IMR-90 (cell line): ENCODE results near the gene RAD51C. TPM values are rescaled to one million over a fixed set of nuclear protein-coding genes. Genes with fewer than 3 reads are reported as not detected.
"Not testable (repeated sequence)": the region's sequence is repeated elsewhere in the genome, so short reads cannot be mapped to it uniquely, and the experiment has no call there.

Experiments
- ATAC-seq: fragments of 200-7000 bp; cut with Tn5 transposase; 2 replicates; pipeline ENCODE4 v1.9.1; 2020; ENCODE audit warnings: low read depth, mild to moderate bottlenecking, moderate library complexity
- BruUV-seq: library from RNA; stranded (reverse); fragments of 400-500 nt; replicated peaks from 2 replicates; lab custom pipeline; 2021; lab: Mats Ljungman, UMichigan
- CTCF ChIA-PET: fragments of 300-600 bp; formaldehyde crosslinking; extraction: SDS; loops from one replicate; lab custom pipeline; 2021; ENCODE audit warnings: antibody characterized with exemption; lab: Yijun Ruan, JAX
- POLR2A ChIA-PET: fragments of 300-600 bp; sonication (Branson Sonifier 250); formaldehyde crosslinking; loops from one replicate; lab custom pipeline; 2022; ENCODE audit warnings: antibody characterized with exemption; ENCODE audit not compliant: unreplicated experiment; lab: Charles Lee
- DNase-seq: peaks from one replicate; pipeline ENCODE4 v3.0.0; 2013
- H2AFZ ChIP-seq: replicated peaks from 2 replicates; pipeline ENCODE3; 2013; ENCODE audit warnings: low read length, mild to moderate bottlenecking; ENCODE audit not compliant: poor library complexity
- H2AK5ac ChIP-seq: 2 replicates; pipeline ENCODE4 v1.6.1; 2013; ENCODE audit warnings: low read depth, low read length, inconsistent platforms
- H2AK9ac ChIP-seq: replicated peaks from 2 replicates; pipeline ENCODE3; 2013; ENCODE audit warnings: mild to moderate bottlenecking, low read depth, low read length, moderate library complexity; ENCODE audit not compliant: poor library complexity
- H2BK120ac ChIP-seq: 2 replicates; pipeline ENCODE4 v1.6.1; 2013; ENCODE audit warnings: low read depth, low read length, inconsistent platforms
- H2BK15ac ChIP-seq: 3 replicates; pipeline ENCODE4 v1.6.1; 2013; ENCODE audit warnings: low read depth, low read length, inconsistent platforms
- H2BK20ac ChIP-seq: 2 replicates; pipeline ENCODE4 v1.6.1; 2013; ENCODE audit warnings: low read depth, mild to moderate bottlenecking, inconsistent platforms, low read length, moderate library complexity
- H2BK5ac ChIP-seq: 2 replicates; pipeline ENCODE4 v1.6.1; 2013; ENCODE audit warnings: mild to moderate bottlenecking, low read depth, low read length, inconsistent platforms; ENCODE audit not compliant: poor library complexity, severe bottlenecking
- H3K14ac ChIP-seq: replicated peaks from 2 replicates; pipeline ENCODE4 v1.6.1; 2013; ENCODE audit warnings: low read depth, low read length, inconsistent platforms
- H3K18ac ChIP-seq: 2 replicates; pipeline ENCODE4 v1.6.1; 2013; ENCODE audit warnings: low read depth, low read length, control low read depth
- H3K23ac ChIP-seq: 2 replicates; pipeline ENCODE4 v1.6.1; 2013; ENCODE audit warnings: low read depth, low read length, inconsistent platforms
- H3K27ac ChIP-seq: 2 replicates; pipeline ENCODE4 v1.5.1; 2013; ENCODE audit warnings: mild to moderate bottlenecking, control low read depth, low read length; ENCODE audit not compliant: insufficient read depth
- H3K27me3 ChIP-seq: 2 replicates; pipeline ENCODE4 v1.6.1; 2013; ENCODE audit warnings: low read length; ENCODE audit not compliant: control insufficient read depth, insufficient read depth
- H3K36me3 ChIP-seq: 2 replicates; pipeline ENCODE4 v1.6.1; 2013; ENCODE audit warnings: low read length, mixed read lengths; ENCODE audit not compliant: control insufficient read depth, insufficient read depth
- H3K4ac ChIP-seq: 2 replicates; pipeline ENCODE4 v1.6.1; 2013; ENCODE audit warnings: low read depth, low read length, inconsistent platforms
- H3K4me1 ChIP-seq: 2 replicates; pipeline ENCODE4 v1.6.1; 2013; ENCODE audit warnings: low read length, mixed read lengths; ENCODE audit not compliant: control insufficient read depth, insufficient read depth
- H3K4me2 ChIP-seq: 2 replicates; pipeline ENCODE4 v1.6.1; 2013; ENCODE audit warnings: low read depth, mild to moderate bottlenecking, control low read depth, low read length, moderate library complexity
- H3K4me3 ChIP-seq: 2 replicates; pipeline ENCODE4 v1.5.1; 2013; ENCODE audit warnings: low read depth, mild to moderate bottlenecking, control low read depth, low read length, moderate library complexity; ENCODE audit not compliant: insufficient read depth
- H3K56ac ChIP-seq: 2 replicates; pipeline ENCODE4 v1.6.1; 2013; ENCODE audit warnings: low read length, inconsistent platforms; ENCODE audit not compliant: insufficient read depth; ENCODE audit errors: extremely low read depth
- H3K79me1 ChIP-seq, 2 experiments: 2 replicates each; pipeline ENCODE4 v1.6.1; 2013; ENCODE audit warnings: low read length in 2 of 2, inconsistent platforms in 1 of 2, low read depth in 1 of 2
- H3K9ac ChIP-seq: 2 replicates; pipeline ENCODE4 v1.6.1; 2013; ENCODE audit warnings: low read depth, low read length, control low read depth
- H3K9me1 ChIP-seq: 2 replicates; pipeline ENCODE4 v1.6.1; 2013; ENCODE audit warnings: low read length, inconsistent platforms; ENCODE audit not compliant: insufficient read depth
- H3K9me3 ChIP-seq: 2 replicates; pipeline ENCODE4 v1.6.1; 2013; ENCODE audit warnings: low read length; ENCODE audit not compliant: control insufficient read depth, insufficient read depth
- H4K20me1 ChIP-seq: 2 replicates; pipeline ENCODE4 v1.6.1; 2013; ENCODE audit warnings: low read length, inconsistent platforms; ENCODE audit not compliant: insufficient read depth
- H4K5ac ChIP-seq: 2 replicates; pipeline ENCODE4 v1.6.1; 2013; ENCODE audit warnings: mild to moderate bottlenecking, low read depth, low read length, control low read depth
- H4K8ac ChIP-seq, 2 experiments: 2 replicates each; pipeline ENCODE4 v1.6.1; 2013; ENCODE audit warnings: low read depth in 2 of 2, low read length in 2 of 2, control low read depth in 1 of 2, inconsistent platforms in 1 of 2
- H4K91ac ChIP-seq: 2 replicates; pipeline ENCODE4 v1.6.1; 2013; ENCODE audit warnings: low read depth, low read length, inconsistent platforms; ENCODE audit not compliant: insufficient read depth
- whole genome bisulfite sequencing, 2 experiments: methylation state at CpG; one replicate each; pipeline versions ENCODE4 v1.1.5 to v1.1.7; 2013; ENCODE audit warnings: missing lambda C conversion rate in 2 of 2; ENCODE audit not compliant: insufficient read length in 1 of 2; ENCODE audit errors: extremely low coverage in 2 of 2; 5-methylcytosine and 5-hydroxymethylcytosine counted together
- dilution Hi-C: fragments of 300-500 bp; cut with HindIII; formaldehyde crosslinking; loops from one replicate; pipeline ENCODE4 v1.14.3; 2018; ENCODE audit warnings: low sequenced_read_pairs; ENCODE audit not compliant: unreplicated experiment
- in situ Hi-C: fragments of 300-500 bp; cut with MboI; formaldehyde crosslinking; loops from 3 replicates; pipeline ENCODE4 v1.14.3; 2019; ENCODE audit warnings: low sequenced_read_pairs, inconsistent platforms, mixed read lengths
- intact Hi-C: fragments of 100-400 bp; cut with micrococcal nuclease; formaldehyde crosslinking; loops from 2 replicates; pipeline ENCODE4 v1.10.0; 2022
- polyA plus RNA-seq, 3 experiments: library from polyadenylated mRNA; depleted of rRNA; stranded (reverse); fragments of >200 nt; gene quantifications; 2 replicates each; pipeline ENCODE4 v1.2.3, GENCODE V29; 2012; ENCODE audit warnings: low replicate concordance in 1 of 3
- total RNA-seq: library from RNA; depleted of rRNA; stranded (reverse); fragments of >200 nt; gene quantifications from 2 replicates; pipeline ENCODE4 v1.2.3, GENCODE V29; 2012

The RAD51C gene
- total and polyA plus RNA-seq, 2 of the 4 experiments (the other 2 are of a cell fraction), result 21.1 to 28.3 TPM

GRCh38 chr17:58659714-58660084 is 32.7 kb upstream of the RAD51C start:
- 70% methylated on average over 3 of the region's 9 CpGs; no CpG with 5 or more reads in 1 of the 2 experiments for WGBS, 2 experiments
- H2BK120ac ChIP-seq, H2AFZ ChIP-seq, H3K27me3 ChIP-seq, H3K56ac ChIP-seq, H3K14ac ChIP-seq, CTCF ChIA-PET, dilution Hi-C loops, H3K9me3 ChIP-seq, H4K91ac ChIP-seq, H3K18ac ChIP-seq, H3K36me3 ChIP-seq, H2AK5ac ChIP-seq, H2BK20ac ChIP-seq, H4K5ac ChIP-seq, H4K20me1 ChIP-seq, H3K4ac ChIP-seq, DNase-seq, H3K4me1 ChIP-seq, in situ Hi-C loops, H2BK15ac ChIP-seq, ATAC-seq, H3K79me1 ChIP-seq, H3K23ac ChIP-seq, H2AK9ac ChIP-seq, H3K9me1 ChIP-seq, H3K27ac ChIP-seq, BruUV-seq: not testable (repeated sequence)
- POLR2A ChIA-PET, result interaction anchor here (0.7 to 2.3 kb wide), 2 partner anchors 28 to 32 kb away, joined by 3 to 8 read pairs; partner anchors contain the start of gene TEX14
- intact Hi-C loops, result loop anchor here (1.0 to 10.0 kb wide), 4 partner anchors 28 to 343 kb away; no protein-coding TSS in a partner anchor
- H4K8ac ChIP-seq, result peak overlapping the region in 1 of 2 experiments; percentile 99; a peak in 2 of 4 replicates
- H3K4me3 ChIP-seq, result peak overlapping the region; percentile 22
- peak overlapping the region; percentile 96 for H2BK5ac ChIP-seq
- H3K4me2 ChIP-seq, result peak overlapping the region; percentile 67
- peak overlapping the region; percentile 79; the same call in 1 of the 2 replicates for H3K9ac ChIP-seq
